Measurements from ENCODE around the gene PANK4. TPM values are rescaled to one million over a fixed set of nuclear protein-coding genes. Genes with fewer than 3 reads are reported as not detected.

Gene PANK4
- total RNA-seq, 4 donors from 2014 or later: 22.5 to 48.9 (median 37.9) TPM

DNA sequence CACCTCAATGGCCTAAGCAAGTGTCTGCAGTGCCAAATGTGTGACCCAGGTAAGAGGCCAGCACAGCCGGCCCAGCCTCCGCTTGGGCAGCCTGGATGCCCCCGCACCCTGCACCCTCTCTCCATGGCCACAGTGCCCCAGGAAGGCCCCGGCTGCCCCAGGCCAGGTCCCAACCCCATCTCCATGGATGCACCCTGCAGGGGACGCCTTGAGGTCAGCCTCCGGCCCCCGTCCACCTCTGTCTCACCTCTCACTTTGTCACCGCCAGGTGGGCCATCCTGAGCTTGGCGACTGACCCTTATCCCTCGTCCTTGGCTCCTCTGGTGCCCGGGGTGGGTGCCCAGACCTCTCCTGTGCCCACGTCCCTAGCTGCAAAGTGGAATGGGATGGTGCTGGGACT is 32.0 kb upstream of the PANK4 start:
- Histone ChIP-seq H3K9me3 (no peaks in the 10 kb centered on the region), H3K4me3 (no peak overlapping the region), H3K4me1 (peaks cover 29 to 64% (median 49%) of the 10 kb centered on the region in 4 donors), H3K27ac (replicated peaks in 1 of 4) (no peak overlapping the region), H3K36me3 (peaks cover 0 to 55% (median 49%) of the 10 kb centered on the region in 4 donors), H3K27me3 (no peaks in the 10 kb centered on the region)
- WGBS: 87% methylated on average over 12 of the region's 12 CpGs
- no peak for TF ChIP-seq POLR2AphosphoS5 (IDR thresholded peaks at IDR 0.05)
- no peak for TF ChIP-seq EP300 (IDR thresholded peaks at IDR 0.05)
- DNase-seq (ENCODE audit: extremely low spot score): no peak
- intact Hi-C loops (cut with DNase I): no loop called here

DNA sequence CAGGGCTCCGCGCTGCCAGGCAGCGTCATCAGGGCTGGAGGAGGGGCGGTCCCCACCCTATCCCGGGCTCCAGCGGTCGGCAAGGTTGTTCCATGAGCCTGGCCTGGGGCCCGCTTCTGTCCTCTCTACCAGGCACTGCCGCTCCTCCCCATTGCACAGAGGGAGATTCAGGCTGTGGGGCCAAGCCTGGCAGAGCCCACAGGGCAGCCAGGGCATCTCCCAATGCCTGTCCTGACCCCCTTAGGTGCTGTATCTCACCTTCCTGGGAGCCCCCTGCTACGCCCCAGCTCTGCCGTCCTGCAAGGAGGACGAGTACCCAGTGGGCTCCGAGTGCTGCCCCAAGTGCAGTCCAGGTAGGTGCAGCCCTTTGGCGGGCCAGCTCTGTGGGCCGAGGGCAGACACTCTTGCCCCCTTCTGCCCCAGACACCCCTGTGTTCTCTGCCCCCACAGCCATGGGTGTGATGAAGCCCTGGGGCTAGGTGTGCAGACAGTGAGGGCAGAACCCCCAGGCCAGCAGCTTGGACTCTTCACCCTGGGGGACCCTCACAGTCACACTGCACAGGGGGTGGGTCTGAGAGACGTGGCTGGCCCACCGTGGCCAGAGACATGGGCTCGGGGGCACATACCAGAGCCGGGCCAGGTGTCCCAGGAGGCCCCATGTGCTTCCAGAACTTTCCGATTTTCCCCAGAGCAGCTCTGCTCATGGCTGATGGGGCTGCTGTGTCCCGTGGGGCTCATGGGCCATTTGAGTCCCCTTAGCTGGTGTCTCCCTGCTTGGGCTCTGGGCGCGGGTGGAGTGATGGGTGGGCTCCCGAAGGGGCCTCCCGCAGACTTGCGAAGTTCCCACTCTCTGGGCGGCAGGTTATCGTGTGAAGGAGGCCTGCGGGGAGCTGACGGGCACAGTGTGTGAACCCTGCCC is 31.3 kb upstream of the PANK4 start:
- peak overlapping the region; percentile 81 to 90 (median 86) for H3K27ac ChIP-seq (replicated peaks in 1 of 4)
- peaks cover 29 to 64% (median 49%) of the 10 kb centered on the region in 4 donors for H3K4me1 ChIP-seq
- H3K36me3 ChIP-seq: peaks cover 0 to 48% (median 44%) of the 10 kb centered on the region in 4 donors
- 91% methylated on average over 5 of the region's 30 CpGs for WGBS
- H3K27me3 ChIP-seq: no peaks in the 10 kb centered on the region
- intact Hi-C loops (cut with DNase I): loop anchor here (2.0 kb wide), 1 partner anchor 21 kb away; no protein-coding TSS in a partner anchor
- H3K4me3 ChIP-seq: peak overlapping the region; percentile 62 to 83 (median 71)
- DNase-seq (ENCODE audit: extremely low spot score): no peak
- no peak for TF ChIP-seq POLR2AphosphoS5 (IDR thresholded peaks at IDR 0.05)
- TF ChIP-seq, protein P1, sequence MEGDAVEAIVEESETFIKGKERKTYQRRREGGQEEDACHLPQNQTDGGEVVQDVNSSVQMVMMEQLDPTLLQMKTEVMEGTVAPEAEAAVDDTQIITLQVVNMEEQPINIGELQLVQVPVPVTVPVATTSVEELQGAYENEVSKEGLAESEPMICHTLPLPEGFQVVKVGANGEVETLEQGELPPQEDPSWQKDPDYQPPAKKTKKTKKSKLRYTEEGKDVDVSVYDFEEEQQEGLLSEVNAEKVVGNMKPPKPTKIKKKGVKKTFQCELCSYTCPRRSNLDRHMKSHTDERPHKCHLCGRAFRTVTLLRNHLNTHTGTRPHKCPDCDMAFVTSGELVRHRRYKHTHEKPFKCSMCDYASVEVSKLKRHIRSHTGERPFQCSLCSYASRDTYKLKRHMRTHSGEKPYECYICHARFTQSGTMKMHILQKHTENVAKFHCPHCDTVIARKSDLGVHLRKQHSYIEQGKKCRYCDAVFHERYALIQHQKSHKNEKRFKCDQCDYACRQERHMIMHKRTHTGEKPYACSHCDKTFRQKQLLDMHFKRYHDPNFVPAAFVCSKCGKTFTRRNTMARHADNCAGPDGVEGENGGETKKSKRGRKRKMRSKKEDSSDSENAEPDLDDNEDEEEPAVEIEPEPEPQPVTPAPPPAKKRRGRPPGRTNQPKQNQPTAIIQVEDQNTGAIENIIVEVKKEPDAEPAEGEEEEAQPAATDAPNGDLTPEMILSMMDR (IDR thresholded peaks at IDR 0.05): no peak
- no peak for TF ChIP-seq POLR2A (IDR thresholded peaks at IDR 0.05; ENCODE audit: low read depth)
- TF ChIP-seq EP300 (IDR thresholded peaks at IDR 0.05): no peak
- no peaks in the 10 kb centered on the region for H3K9me3 ChIP-seq

DNA sequence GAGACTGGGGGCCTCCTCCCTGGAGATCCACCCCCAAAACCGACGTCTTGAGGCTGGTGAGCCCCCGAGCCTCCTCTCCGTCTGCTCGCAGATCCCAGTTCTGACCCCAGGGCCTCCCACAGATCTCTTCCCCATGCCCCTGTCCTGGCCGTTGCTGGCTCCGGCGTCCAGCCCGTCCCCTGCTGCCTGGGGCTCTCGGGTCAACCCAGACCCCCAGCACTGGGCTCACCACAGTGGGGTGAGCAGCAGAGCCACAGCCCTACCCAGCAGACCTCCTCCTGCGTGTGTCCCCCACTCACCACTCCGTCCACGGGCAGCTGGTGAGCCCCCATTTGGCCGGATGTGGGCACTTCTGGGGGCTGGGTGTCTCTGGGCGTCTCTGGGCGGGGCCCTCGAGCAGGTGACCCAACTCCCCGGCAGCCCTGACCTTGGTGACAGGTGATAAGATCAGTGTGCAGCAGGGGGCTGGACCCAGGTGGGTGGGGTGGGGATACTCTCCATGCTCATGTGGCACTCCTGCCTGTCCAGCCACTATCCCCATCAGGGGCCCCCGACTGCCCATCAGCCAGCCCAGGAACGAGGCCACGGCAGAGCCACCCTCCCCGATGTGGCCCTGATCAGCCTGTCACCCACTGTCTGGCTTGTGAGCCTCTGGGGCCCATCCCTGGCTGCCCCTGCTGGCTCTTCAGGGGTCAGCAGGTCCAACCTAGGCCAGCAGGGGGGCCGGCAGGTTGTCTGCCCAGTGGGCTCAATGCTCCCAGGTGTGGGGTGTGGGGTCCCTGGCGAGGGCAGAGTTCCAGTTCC is 30.5 kb upstream of the PANK4 start:
- peaks cover 0 to 3% (median 0%) of the 10 kb centered on the region in 4 donors for H3K27me3 ChIP-seq
- peaks cover 29 to 64% (median 49%) of the 10 kb centered on the region in 4 donors for H3K4me1 ChIP-seq
- H3K4me3 ChIP-seq: peak overlapping the region; percentile 62 to 83 (median 71)
- H3K27ac ChIP-seq (replicated peaks in 1 of 4): peak overlapping the region; percentile 81 to 90 (median 86)
- intact Hi-C loops (cut with DNase I): loop anchor here (2.0 kb wide), 1 partner anchor 22 kb away; no protein-coding TSS in a partner anchor
- WGBS: 13% methylated on average over 7 of the region's 24 CpGs
- no peaks in the 10 kb centered on the region for H3K9me3 ChIP-seq
- TF ChIP-seq POLR2AphosphoS5 (IDR thresholded peaks at IDR 0.05) (no peak), POLR2A (IDR thresholded peaks at IDR 0.05; ENCODE audit: low read depth) (no peak), EP300 (IDR thresholded peaks at IDR 0.05) (no peak)
- H3K36me3 ChIP-seq: peaks cover 0 to 40% (median 38%) of the 10 kb centered on the region in 4 donors
- no peak for DNase-seq (ENCODE audit: extremely low spot score)

DNA sequence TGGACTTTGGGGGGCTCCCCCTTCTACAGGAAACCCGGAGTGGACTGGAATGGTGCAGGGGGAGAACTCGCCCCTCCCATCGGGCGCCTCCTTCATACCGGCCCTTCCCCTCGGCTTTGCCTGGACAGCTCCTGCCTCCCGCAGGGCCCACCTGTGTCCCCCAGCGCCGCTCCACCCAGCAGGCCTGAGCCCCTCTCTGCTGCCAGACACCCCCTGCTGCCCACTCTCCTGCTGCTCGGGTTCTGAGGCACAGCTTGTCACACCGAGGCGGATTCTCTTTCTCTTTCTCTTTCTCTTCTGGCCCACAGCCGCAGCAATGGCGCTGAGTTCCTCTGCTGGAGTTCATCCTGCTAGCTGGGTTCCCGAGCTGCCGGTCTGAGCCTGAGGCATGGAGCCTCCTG is 29.9 kb upstream of the PANK4 start, which contains the start of gene TNFRSF14:
TSS of gene TNFRSF14 (plus strand) at position 95 of the 401 bp plus-strand sequence. CDS start at position 389, 294 bp downstream.
- Histone ChIP-seq H3K36me3 (peaks cover 0 to 34% (median 32%) of the 10 kb centered on the region in 4 donors), H3K4me1 (peaks cover 29 to 64% (median 49%) of the 10 kb centered on the region in 4 donors), H3K27me3 (peaks cover 0 to 3% (median 0%) of the 10 kb centered on the region in 4 donors), H3K9me3 (no peaks in the 10 kb centered on the region), H3K27ac (replicated peaks in 1 of 4) (peak within 1 kb of the TSS; percentile 81 to 90 (median 86)), H3K4me3 (peak within 1 kb of the TSS; percentile 62 to 83 (median 71))
- no peak for DNase-seq (ENCODE audit: extremely low spot score)
- 5% methylated on average over 7 of the region's 16 CpGs for WGBS
- TF ChIP-seq, protein P1 (IDR thresholded peaks at IDR 0.05): peak in 1 of 3 experiments; percentile 19
- TF ChIP-seq POLR2A (IDR thresholded peaks at IDR 0.05; ENCODE audit: low read depth) (no peak), POLR2AphosphoS5 (IDR thresholded peaks at IDR 0.05) (no peak), EP300 (IDR thresholded peaks at IDR 0.05) (no peak)
- intact Hi-C loops (cut with DNase I): loop anchor here (2.0 kb wide), 1 partner anchor 23 kb away; no protein-coding TSS in a partner anchor

DNA sequence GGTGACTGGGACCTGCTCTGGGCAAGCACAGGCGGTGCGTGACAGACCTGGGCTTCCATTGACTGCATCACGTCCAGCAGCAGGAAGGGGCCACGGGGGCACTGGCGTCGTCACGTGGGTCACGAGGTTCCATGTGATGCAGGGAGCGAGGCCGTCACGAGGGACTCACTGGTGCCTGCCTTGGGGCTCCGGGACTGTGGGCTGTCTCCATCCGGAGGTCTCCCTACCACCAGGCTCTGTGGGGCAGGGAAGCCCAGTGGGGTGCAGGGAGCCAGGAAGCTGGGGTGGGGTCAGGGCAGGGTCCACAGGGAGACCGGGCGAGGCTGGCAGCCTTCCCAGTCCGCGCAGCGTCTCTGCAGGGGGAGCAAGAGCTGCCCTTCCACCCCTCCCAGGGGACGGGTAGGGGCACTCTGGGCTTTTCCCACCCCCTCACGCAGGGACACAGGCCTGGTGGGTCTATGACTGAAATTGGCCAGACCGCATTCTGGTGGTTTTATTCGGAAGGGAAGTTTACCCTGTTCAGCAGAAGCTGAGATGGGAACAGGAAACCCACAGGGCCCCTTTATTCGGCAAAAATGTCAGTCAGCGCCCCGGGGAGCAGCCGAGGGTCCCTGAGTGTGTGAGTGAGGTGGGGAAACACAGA is 29.4 kb upstream of the PANK4 start:
- peaks cover 0 to 3% (median 0%) of the 10 kb centered on the region in 4 donors for H3K27me3 ChIP-seq
- DNase-seq (ENCODE audit: extremely low spot score): peak; percentile 98
- H3K27ac ChIP-seq (replicated peaks in 1 of 4): peak overlapping the region; percentile 81 to 90 (median 86)
- TF ChIP-seq POLR2AphosphoS5 (IDR thresholded peaks at IDR 0.05) (peak; percentile 87 to 95), POLR2A (IDR thresholded peaks at IDR 0.05; ENCODE audit: low read depth) (peak; percentile 61), EP300 (IDR thresholded peaks at IDR 0.05) (no peak)
- TF ChIP-seq, protein P1 (IDR thresholded peaks at IDR 0.05): no peak
- peak overlapping the region; percentile 62 to 83 (median 71) for H3K4me3 ChIP-seq
- H3K36me3 ChIP-seq: peaks cover 0 to 28% (median 27%) of the 10 kb centered on the region in 4 donors
- 19% methylated on average over 13 of the region's 26 CpGs for WGBS
- H3K9me3 ChIP-seq: no peaks in the 10 kb centered on the region
- peaks cover 29 to 64% (median 49%) of the 10 kb centered on the region in 4 donors for H3K4me1 ChIP-seq
- intact Hi-C loops (cut with DNase I): loop anchor here (2.0 kb wide), 1 partner anchor 23 kb away; no protein-coding TSS in a partner anchor

Data from esophagus muscularis mucosa (tissue), 4 donors.